SK-N-SH (cell line): ENCODE measurements around the gene TSPY4.
"Not testable (repeated sequence)": the region's sequence is repeated elsewhere in the genome, so short reads cannot be mapped to it uniquely, and the experiment has no call there.

Source experiments
- CHD2 ChIP-seq: fragments of 150-350 bp; IDR thresholded peaks from 2 replicates; pipeline ENCODE4 v1.6.1; 2018; ENCODE audit warnings: low read length; ENCODE audit not compliant: partially characterized antibody
- EZH2phosphoT487 ChIP-seq: fragments of 200-600 bp; sonication (generic); IDR thresholded peaks from 2 replicates; pipeline ENCODE4 v1.6.1; 2017; ENCODE audit warnings: low read depth, mixed run types, mild to moderate bottlenecking, antibody characterized with exemption, moderate library complexity, borderline replicate concordance
- GABPA ChIP-seq: IDR thresholded peaks from 2 replicates; pipeline ENCODE4 v1.4.0; 2012; ENCODE audit warnings: low read depth, mild to moderate bottlenecking
- JUND ChIP-seq: IDR thresholded peaks from 2 replicates; pipeline ENCODE4 v1.4.0; 2012
- RAD21 ChIP-seq: IDR thresholded peaks from 2 replicates; pipeline ENCODE4 v1.6.1; 2012; ENCODE audit warnings: mild to moderate bottlenecking, low read length
- TF ChIP-seq, protein P1 (sequence below): fragments of 200-600 bp; sonication (generic); IDR thresholded peaks from 2 replicates; pipeline ENCODE4 v1.6.1; 2017; ENCODE audit warnings: antibody characterized with exemption, mild to moderate bottlenecking, moderate library complexity
- TF ChIP-seq, protein P2 (sequence below): fragments of 150-350 bp; IDR thresholded peaks from 2 replicates; pipeline ENCODE4 v1.6.1; 2017; ENCODE audit warnings: antibody characterized with exemption, low read length, low read depth, borderline replicate concordance

DNA sequence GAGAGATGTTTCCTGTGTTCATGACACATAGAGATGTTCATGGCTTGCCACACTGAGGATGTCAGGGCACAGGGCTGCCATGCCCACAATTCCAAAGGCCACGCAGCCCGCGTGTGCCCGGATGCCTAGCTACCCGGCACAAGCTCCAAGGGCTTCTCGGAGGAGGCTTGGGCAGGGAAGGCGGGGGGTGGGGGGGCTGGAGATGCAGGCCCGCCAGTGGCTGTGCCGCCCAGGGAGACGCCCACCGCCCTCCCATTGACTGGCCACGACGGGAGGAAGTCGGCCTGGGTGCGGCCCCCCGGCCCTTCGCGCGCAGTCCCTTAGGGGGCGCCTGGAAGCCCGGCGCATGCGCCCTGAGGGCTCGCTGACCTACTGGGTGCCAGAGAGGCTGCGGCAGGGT, 20.2 kb downstream of the TSPY4 start, which contains the start of gene TSPY8:
- not testable (repeated sequence) for TF ChIP-seq RAD21, GABPA, EZH2phosphoT487, JUND, CHD2
- TF ChIP-seq, protein P1, sequence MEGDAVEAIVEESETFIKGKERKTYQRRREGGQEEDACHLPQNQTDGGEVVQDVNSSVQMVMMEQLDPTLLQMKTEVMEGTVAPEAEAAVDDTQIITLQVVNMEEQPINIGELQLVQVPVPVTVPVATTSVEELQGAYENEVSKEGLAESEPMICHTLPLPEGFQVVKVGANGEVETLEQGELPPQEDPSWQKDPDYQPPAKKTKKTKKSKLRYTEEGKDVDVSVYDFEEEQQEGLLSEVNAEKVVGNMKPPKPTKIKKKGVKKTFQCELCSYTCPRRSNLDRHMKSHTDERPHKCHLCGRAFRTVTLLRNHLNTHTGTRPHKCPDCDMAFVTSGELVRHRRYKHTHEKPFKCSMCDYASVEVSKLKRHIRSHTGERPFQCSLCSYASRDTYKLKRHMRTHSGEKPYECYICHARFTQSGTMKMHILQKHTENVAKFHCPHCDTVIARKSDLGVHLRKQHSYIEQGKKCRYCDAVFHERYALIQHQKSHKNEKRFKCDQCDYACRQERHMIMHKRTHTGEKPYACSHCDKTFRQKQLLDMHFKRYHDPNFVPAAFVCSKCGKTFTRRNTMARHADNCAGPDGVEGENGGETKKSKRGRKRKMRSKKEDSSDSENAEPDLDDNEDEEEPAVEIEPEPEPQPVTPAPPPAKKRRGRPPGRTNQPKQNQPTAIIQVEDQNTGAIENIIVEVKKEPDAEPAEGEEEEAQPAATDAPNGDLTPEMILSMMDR = not testable (repeated sequence)
- TF ChIP-seq, protein P2, sequence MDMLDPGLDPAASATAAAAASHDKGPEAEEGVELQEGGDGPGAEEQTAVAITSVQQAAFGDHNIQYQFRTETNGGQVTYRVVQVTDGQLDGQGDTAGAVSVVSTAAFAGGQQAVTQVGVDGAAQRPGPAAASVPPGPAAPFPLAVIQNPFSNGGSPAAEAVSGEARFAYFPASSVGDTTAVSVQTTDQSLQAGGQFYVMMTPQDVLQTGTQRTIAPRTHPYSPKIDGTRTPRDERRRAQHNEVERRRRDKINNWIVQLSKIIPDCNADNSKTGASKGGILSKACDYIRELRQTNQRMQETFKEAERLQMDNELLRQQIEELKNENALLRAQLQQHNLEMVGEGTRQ = not testable (repeated sequence)
